GM12892 (cell line): ENCODE results near the gene TRPM3.

Experiments
- DNase-seq: peaks from one replicate; pipeline ENCODE4 v3.0.0; 2011; ENCODE audit not compliant: insufficient read length
- FAIRE-seq: peaks from 2 replicates; lab custom pipeline; 2011; peaks lifted over from hg19 to GRCh38; lab: Jason Lieb, UNC
- POLR2A ChIP-seq: IDR thresholded peaks from 2 replicates; pipeline ENCODE4 v1.6.1; 2011; ENCODE audit warnings: low read depth, low read length, control low read depth
- POLR2AphosphoS5 ChIP-seq: IDR thresholded peaks from 2 replicates; pipeline ENCODE4 v1.6.1; 2011; ENCODE audit warnings: low read depth, low read length, control low read depth
- TAF1 ChIP-seq: IDR thresholded peaks from 2 replicates; pipeline ENCODE4 v1.6.1; 2011; ENCODE audit warnings: low read depth, mild to moderate bottlenecking, control low read depth, low read length, borderline replicate concordance

TRPM3 gene

DNA sequence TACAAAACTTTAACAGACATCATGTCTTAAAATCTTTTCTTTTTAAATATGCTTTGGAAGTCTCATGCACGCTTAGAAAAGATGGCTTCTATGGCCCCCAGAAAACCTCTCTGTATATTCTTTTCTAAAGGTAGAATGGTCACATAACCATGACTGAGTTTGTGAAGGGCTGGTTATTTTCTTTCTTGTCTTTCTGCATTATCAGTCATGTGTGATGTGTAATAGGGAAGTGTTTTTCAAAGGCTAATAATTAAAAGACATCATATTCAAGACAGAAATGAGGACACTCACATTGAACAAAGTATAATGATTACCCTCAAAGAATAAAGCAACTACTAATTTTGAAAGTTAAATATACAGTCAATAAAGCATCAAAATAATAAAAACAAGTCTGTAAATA lies 253.4 kb downstream of the TRPM3 start:
- FAIRE-seq (no peak), DNase-seq (no peak)
- TF ChIP-seq POLR2A (no peak), POLR2AphosphoS5 (no peak), TAF1 (no peak)

GRCh38 chr9:70865471-70865870 lies 255.9 kb downstream of the TRPM3 start:
- TF ChIP-seq POLR2A (no peak), TAF1 (no peak), POLR2AphosphoS5 (no peak)
- no peak for FAIRE-seq
- no peak for DNase-seq

GRCh38 chr9:70861797-70862196 lies 259.6 kb downstream of the TRPM3 start:
- no peak for FAIRE-seq
- TF ChIP-seq POLR2A (no peak), POLR2AphosphoS5 (no peak), TAF1 (no peak)
- no peak for DNase-seq

GRCh38 chr9:70861376-70861775 lies 260.0 kb downstream of the TRPM3 start:
- no peak for DNase-seq
- no peak for FAIRE-seq
- TF ChIP-seq POLR2AphosphoS5 (no peak), TAF1 (no peak), POLR2A (no peak)

DNA sequence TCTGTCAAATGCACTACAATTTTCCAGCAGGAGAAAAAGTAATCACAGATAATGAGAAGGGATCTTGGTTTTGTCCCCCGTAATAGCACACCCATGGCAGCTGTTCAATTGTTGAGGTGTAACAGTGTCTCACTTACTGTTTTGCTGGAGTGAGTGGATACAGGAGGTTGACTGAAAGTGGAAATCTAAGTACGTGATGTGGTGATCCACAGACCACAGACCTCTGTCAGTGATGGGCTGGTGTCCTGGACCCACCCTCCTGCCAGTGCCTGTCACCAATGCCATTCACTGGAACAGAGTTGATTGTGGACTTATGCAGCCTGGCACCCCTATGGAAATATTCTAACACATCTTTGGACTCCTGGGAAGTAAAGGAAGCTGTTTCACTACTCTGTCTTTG lies 261.7 kb downstream of the TRPM3 start:
- TF ChIP-seq POLR2A: no peak
- no peak for TF ChIP-seq POLR2AphosphoS5
- TF ChIP-seq TAF1: no peak
- FAIRE-seq (no peak), DNase-seq (no peak)

GRCh38 chr9:70856411-70856810 lies 265.0 kb downstream of the TRPM3 start:
- FAIRE-seq (no peak), DNase-seq (no peak)
- TF ChIP-seq TAF1 (no peak), POLR2A (no peak), POLR2AphosphoS5 (no peak)

DNA sequence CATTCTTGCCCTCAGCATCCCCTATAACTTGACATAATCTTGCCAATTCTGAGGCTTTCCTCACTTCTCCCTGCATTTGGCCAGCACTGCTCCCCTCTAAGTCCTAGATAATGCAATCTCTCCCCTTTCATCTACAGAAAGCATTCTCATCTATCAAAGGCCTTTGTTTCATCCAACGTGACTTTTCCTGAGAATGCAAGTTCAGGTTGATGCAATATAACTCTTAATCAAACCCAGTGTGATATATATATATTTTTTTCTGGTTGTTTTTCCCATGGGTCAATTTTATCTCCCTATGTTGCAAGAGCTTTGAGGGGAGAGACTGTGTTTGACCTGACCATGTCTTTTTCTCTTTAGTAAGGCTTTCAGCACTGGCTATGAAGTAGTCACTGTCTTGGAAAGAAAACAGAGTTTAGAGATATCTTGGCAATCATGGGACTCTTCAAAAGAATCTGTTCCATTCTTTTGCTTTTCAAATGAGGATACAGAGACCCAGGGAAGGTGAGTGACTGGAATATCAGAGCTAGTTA lies 268.6 kb downstream of the TRPM3 start:
- FAIRE-seq: no peak
- TF ChIP-seq POLR2AphosphoS5: no peak
- no peak for TF ChIP-seq TAF1
- TF ChIP-seq POLR2A: no peak
- no peak for DNase-seq

- TF ChIP-seq POLR2AphosphoS5: no peak
- TF ChIP-seq TAF1: no peak
- TF ChIP-seq POLR2A: no peak
- DNase-seq: no peak
- no peak for FAIRE-seq
Measured at GRCh38 chr9:70840266-70840665, 281.2 kb downstream of the TRPM3 start.

DNA sequence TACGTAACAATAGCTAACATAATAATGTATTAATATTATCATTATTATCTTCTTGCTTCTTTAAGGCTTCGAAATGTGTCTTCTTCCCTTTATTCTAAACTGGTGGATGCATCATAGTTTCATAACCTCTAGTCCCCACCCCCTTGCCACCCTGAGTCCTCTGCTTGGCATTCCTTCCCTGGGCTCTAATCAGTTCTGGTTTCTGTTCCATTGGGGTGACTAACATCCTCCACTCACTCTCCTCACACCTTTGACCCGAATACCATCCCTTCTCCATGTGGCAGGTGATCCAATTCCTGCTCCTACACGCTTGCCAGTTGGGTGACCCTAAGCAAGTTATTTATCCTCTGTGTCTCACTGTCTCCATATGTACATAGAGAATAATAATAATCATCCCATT lies 286.1 kb downstream of the TRPM3 start:
- DNase-seq: no peak
- no peak for TF ChIP-seq TAF1
- TF ChIP-seq POLR2AphosphoS5: no peak
- TF ChIP-seq POLR2A: no peak
- FAIRE-seq: no peak

DNA sequence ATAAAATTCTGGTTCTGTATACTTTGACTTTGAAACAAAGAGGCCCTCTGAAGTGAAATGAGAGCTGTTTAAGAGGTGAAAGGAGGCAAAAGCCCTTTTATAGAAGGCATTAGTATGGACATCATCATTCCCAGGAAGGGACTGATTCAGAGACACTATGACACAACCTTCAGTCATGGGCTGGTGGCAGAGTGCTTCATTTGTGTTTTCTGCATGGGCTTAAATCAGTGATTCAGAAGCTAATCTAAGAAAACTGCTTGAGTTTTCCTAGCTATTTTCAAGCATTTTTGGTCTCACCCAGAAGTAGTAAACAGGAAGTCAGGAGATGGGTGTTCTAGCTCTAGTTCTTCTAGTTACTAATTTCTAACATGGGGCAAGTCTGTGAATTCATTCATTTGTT lies 288.9 kb downstream of the TRPM3 start:
- DNase-seq (no peak), FAIRE-seq (no peak)
- TF ChIP-seq POLR2AphosphoS5: no peak
- TF ChIP-seq POLR2A: no peak
- no peak for TF ChIP-seq TAF1

- FAIRE-seq (no peak), DNase-seq (no peak)
- TF ChIP-seq POLR2AphosphoS5: no peak
- TF ChIP-seq POLR2A: no peak
- no peak for TF ChIP-seq TAF1
Measured at GRCh38 chr9:70830618-70831017, 290.8 kb downstream of the TRPM3 start.

DNA sequence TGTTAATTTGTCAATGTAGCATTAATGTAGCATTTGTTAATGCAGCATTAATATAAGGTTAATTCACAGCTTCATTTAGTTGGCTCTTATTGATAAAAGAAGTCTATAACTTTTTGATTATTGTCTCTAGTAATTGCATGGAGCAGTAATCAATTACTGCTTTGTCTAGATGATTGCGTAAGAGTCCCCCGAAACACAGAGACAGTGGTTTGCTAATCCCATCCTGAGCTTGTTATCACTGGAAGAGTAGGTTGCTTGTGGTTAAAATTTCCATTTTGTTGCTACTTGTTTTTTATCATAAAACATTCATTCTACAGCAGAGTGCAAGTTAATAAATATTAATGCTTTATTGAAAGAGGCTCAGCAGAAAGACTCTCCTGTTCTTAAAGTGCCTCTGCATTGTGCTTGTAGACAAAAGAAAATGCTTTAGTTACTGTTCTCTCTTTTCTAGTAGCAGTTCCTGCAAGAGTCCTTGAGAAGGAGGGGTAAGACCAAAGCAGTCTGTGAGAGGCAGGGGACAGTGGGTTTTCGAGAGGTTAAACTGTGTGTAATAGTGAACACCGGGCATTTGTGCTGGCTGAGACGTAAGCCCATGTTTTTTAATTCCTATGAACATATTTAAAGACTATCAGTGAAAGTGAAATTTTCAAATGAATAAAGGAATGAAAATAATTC lies 291.7 kb downstream of the TRPM3 start:
- no peak for TF ChIP-seq POLR2A
- no peak for TF ChIP-seq POLR2AphosphoS5
- TF ChIP-seq TAF1: no peak
- DNase-seq (no peak), FAIRE-seq (no peak)

- DNase-seq: no peak
- TF ChIP-seq POLR2A (no peak), POLR2AphosphoS5 (no peak), TAF1 (no peak)
- no peak for FAIRE-seq
Measured at GRCh38 chr9:70826562-70826961, 294.9 kb downstream of the TRPM3 start.
